ENCODE measurements around the gene NELL2.

Gene NELL2

GRCh38 chr12:44542716-44543115 lies 333.4 kb downstream of the NELL2 start:
- DNase-seq (ENCODE audit: low read depth in 2 of 2): no peak

GRCh38 chr12:44537354-44537753 lies 338.8 kb downstream of the NELL2 start:
- DNase-seq (ENCODE audit: low read depth in 2 of 2): no peak

GRCh38 chr12:44532940-44533339 lies 343.2 kb downstream of the NELL2 start:
- no peak for DNase-seq (ENCODE audit: low read depth in 2 of 2)

GRCh38 chr12:44531320-44531971 lies 344.7 kb downstream of the NELL2 start:
- no peak for DNase-seq (ENCODE audit: low read depth in 2 of 2)

- DNase-seq (ENCODE audit: low read depth in 2 of 2): no peak
These were observed 349.4 kb downstream of the NELL2 start for GRCh38 chr12:44526655-44527182.

GRCh38 chr12:44525806-44526654 lies 350.1 kb downstream of the NELL2 start:
- DNase-seq (ENCODE audit: low read depth in 2 of 2): no peak

- no peak for DNase-seq (ENCODE audit: low read depth in 2 of 2)
These were observed 352.3 kb downstream of the NELL2 start for GRCh38 chr12:44523828-44524227.

- DNase-seq (ENCODE audit: low read depth in 2 of 2): no peak
These were observed 354.4 kb downstream of the NELL2 start for GRCh38 chr12:44521702-44522101.

GRCh38 chr12:44519931-44520330 lies 356.2 kb downstream of the NELL2 start:
- DNase-seq (ENCODE audit: low read depth in 2 of 2): no peak

GRCh38 chr12:44511289-44511688 lies 364.8 kb downstream of the NELL2 start:
- no peak for DNase-seq (ENCODE audit: low read depth in 2 of 2)

GRCh38 chr12:44510510-44510909 lies 365.6 kb downstream of the NELL2 start:
- DNase-seq (ENCODE audit: low read depth in 2 of 2): no peak

- no peak for DNase-seq (ENCODE audit: low read depth in 2 of 2)
These were observed 366.0 kb downstream of the NELL2 start for GRCh38 chr12:44510076-44510475.

- DNase-seq (ENCODE audit: low read depth in 2 of 2): no peak
These were observed 366.6 kb downstream of the NELL2 start for GRCh38 chr12:44509471-44509870.

GRCh38 chr12:44507461-44507860 lies 368.7 kb downstream of the NELL2 start:
- DNase-seq (ENCODE audit: low read depth in 2 of 2): no peak

- DNase-seq (ENCODE audit: low read depth in 2 of 2): no peak
These were observed 371.3 kb downstream of the NELL2 start for GRCh38 chr12:44504799-44505198.

GRCh38 chr12:44503329-44503728 lies 372.8 kb downstream of the NELL2 start:
- no peak for DNase-seq (ENCODE audit: low read depth in 2 of 2)

GRCh38 chr12:44502681-44503080 lies 373.4 kb downstream of the NELL2 start:
- DNase-seq (ENCODE audit: low read depth in 2 of 2): no peak

- no peak for DNase-seq (ENCODE audit: low read depth in 2 of 2)
These were observed 375.7 kb downstream of the NELL2 start for GRCh38 chr12:44500423-44500822.

GRCh38 chr12:44497044-44497443 lies 379.1 kb downstream of the NELL2 start:
- no peak for DNase-seq (ENCODE audit: low read depth in 2 of 2)

GRCh38 chr12:44490181-44490580 lies 385.9 kb downstream of the NELL2 start:
- no peak for DNase-seq (ENCODE audit: low read depth in 2 of 2)

- no peak for DNase-seq (ENCODE audit: low read depth in 2 of 2)
These were observed 387.9 kb downstream of the NELL2 start for GRCh38 chr12:44488180-44488579.

GRCh38 chr12:44484862-44485261 lies 391.3 kb downstream of the NELL2 start:
- DNase-seq (ENCODE audit: low read depth in 2 of 2): no peak

All from activated CD4-positive, alpha-beta T cell treated with anti-CD3 and anti-CD28 coated beads for 24 hours (primary cell).